Measurements from ENCODE around the gene UFD1. TPM values are rescaled to one million over a fixed set of nuclear protein-coding genes. Genes with fewer than 3 reads are reported as not detected.
A peak's percentile ranks its signal among the peaks of the same experiment; 100 is the strongest.

Gene UFD1
- polyA plus RNA-seq, 1 experiment: 135 TPM

GRCh38 chr22:19497245-19497644 lies 18.3 kb upstream of the UFD1 start:
- POLR2A ChIA-PET: no interaction called here
- Histone ChIP-seq H3K36me3 (ENCODE audit: control insufficient read depth, insufficient read depth, low read length) (no peaks in the 10 kb centered on the region), H3K4me3 (ENCODE audit: low read depth, low read length) (no peak overlapping the region), H3K27me3 (ENCODE audit: control insufficient read depth, insufficient read depth, low read length) (no peaks in the 10 kb centered on the region)
- DNase-seq (ENCODE audit: low read depth): no peak
- CTCF ChIA-PET: interaction anchor here (1.2 kb wide), 1 partner anchor 133 kb away, joined by 4 read pairs; no protein-coding TSS in a partner anchor
- TF ChIP-seq CTCF (IDR thresholded peaks at IDR 0.05; ENCODE audit: insufficient read depth, low read depth, low read length): no peak

GRCh38 chr22:19496324-19496630 lies 17.3 kb upstream of the UFD1 start:
- Histone ChIP-seq H3K36me3 (ENCODE audit: control insufficient read depth, insufficient read depth, low read length) (no peaks in the 10 kb centered on the region), H3K27me3 (ENCODE audit: control insufficient read depth, insufficient read depth, low read length) (no peaks in the 10 kb centered on the region), H3K4me3 (ENCODE audit: low read depth, low read length) (no peak overlapping the region)
- TF ChIP-seq CTCF (IDR thresholded peaks at IDR 0.05; ENCODE audit: insufficient read depth, low read depth, low read length): no peak
- POLR2A ChIA-PET: no interaction called here
- no peak for DNase-seq (ENCODE audit: low read depth)
- CTCF ChIA-PET: interaction anchor here (1.1 to 4.4 kb wide), 3 partner anchors 133 to 138 kb away, joined by 4 to 43 read pairs (median 11); no protein-coding TSS in a partner anchor

GRCh38 chr22:19495562-19496323 lies 16.8 kb upstream of the UFD1 start:
- peak; percentile 15; the same call in 1 of the 2 replicates for TF ChIP-seq CTCF (IDR thresholded peaks at IDR 0.05; ENCODE audit: insufficient read depth, low read depth, low read length)
- POLR2A ChIA-PET: no interaction called here
- no peaks in the 10 kb centered on the region for H3K27me3 ChIP-seq (ENCODE audit: control insufficient read depth, insufficient read depth, low read length)
- DNase-seq (ENCODE audit: low read depth): no peak
- no peak overlapping the region for H3K4me3 ChIP-seq (ENCODE audit: low read depth, low read length)
- no peaks in the 10 kb centered on the region for H3K36me3 ChIP-seq (ENCODE audit: control insufficient read depth, insufficient read depth, low read length)
- CTCF ChIA-PET: interaction anchor here (1.1 to 4.4 kb wide), 3 partner anchors 133 to 138 kb away, joined by 4 to 43 read pairs (median 11); no protein-coding TSS in a partner anchor

GRCh38 chr22:19494676-19495173 lies 15.7 kb upstream of the UFD1 start:
- Histone ChIP-seq H3K4me3 (ENCODE audit: low read depth, low read length) (no peak overlapping the region), H3K36me3 (ENCODE audit: control insufficient read depth, insufficient read depth, low read length) (no peaks in the 10 kb centered on the region), H3K27me3 (ENCODE audit: control insufficient read depth, insufficient read depth, low read length) (no peaks in the 10 kb centered on the region)
- DNase-seq (ENCODE audit: low read depth): no peak
- POLR2A ChIA-PET: no interaction called here
- no peak for TF ChIP-seq CTCF (IDR thresholded peaks at IDR 0.05; ENCODE audit: insufficient read depth, low read depth, low read length)
- CTCF ChIA-PET: interaction anchor here (2.6 to 4.4 kb wide), 2 partner anchors 134 to 137 kb away, joined by 11 to 43 read pairs; no protein-coding TSS in a partner anchor

- DNase-seq (ENCODE audit: low read depth): no peak
- Histone ChIP-seq H3K27me3 (ENCODE audit: control insufficient read depth, insufficient read depth, low read length) (no peaks in the 10 kb centered on the region), H3K36me3 (ENCODE audit: control insufficient read depth, insufficient read depth, low read length) (no peaks in the 10 kb centered on the region), H3K4me3 (ENCODE audit: low read depth, low read length) (no peak overlapping the region)
- no peak for TF ChIP-seq CTCF (IDR thresholded peaks at IDR 0.05; ENCODE audit: insufficient read depth, low read depth, low read length)
- CTCF ChIA-PET: interaction anchor here (1.7 to 4.4 kb wide), 3 partner anchors 14 to 138 kb away, joined by 3 to 43 read pairs (median 11); partner anchors contain the start of gene CDC45
- POLR2A ChIA-PET: no interaction called here
Observed at GRCh38 chr22:19494001-19494560, 15.1 kb upstream of the UFD1 start.
